K562 (cell line): ENCODE data around the gene TADA2A. TPM values are rescaled to one million over a fixed set of nuclear protein-coding genes. Genes with fewer than 3 reads are reported as not detected.

Experiments used
- ATF1 ChIP-seq, 2 experiments: fragments of 450-650 bp in 1 of 2; IDR thresholded peaks; 2 replicates each; pipeline ENCODE4 v1.6.1; 2016; ENCODE audit warnings: missing compliant biosample characterization in 1 of 2, missing genetic modification characterization in 1 of 2
- CTBP1 ChIP-seq: fragments of 450-650 bp; IDR thresholded peaks from 2 replicates; pipeline ENCODE4 v1.6.1; 2016; ENCODE audit warnings: borderline replicate concordance
- ERF ChIP-seq: fragments of 450-650 bp; formaldehyde crosslinking; IDR thresholded peaks from 2 replicates; pipeline ENCODE4 v1.4.0; 2020; ENCODE audit warnings: mild to moderate bottlenecking, mixed read lengths
- HNRNPK ChIP-seq: fragments of 200-400 bp; formaldehyde crosslinking; IDR thresholded peaks from one replicate; pipeline ENCODE4 v1.6.1; 2018; ENCODE audit warnings: mild to moderate bottlenecking, low read depth, low read length; ENCODE audit not compliant: poor library complexity, severe bottlenecking
- L3MBTL2 ChIP-seq: fragments of 450-650 bp; IDR thresholded peaks from 2 replicates; pipeline ENCODE4 v1.6.1; 2016; ENCODE audit warnings: mild to moderate bottlenecking, moderate library complexity
- MAZ ChIP-seq, 2 experiments: fragments of 450-650 bp in 1 of 2; sonication (generic) in 1 of 2; formaldehyde crosslinking; IDR thresholded peaks in 1 of 2; conservative IDR thresholded peaks in 1 of 2; 2 replicates each; pipeline versions ENCODE4 v1.4.0 to v1.5.0; 2020; ENCODE audit warnings: mild to moderate bottlenecking in 1 of 2, missing genetic modification reagents in 1 of 2
- MED1 ChIP-seq: sonication (generic); formaldehyde crosslinking; IDR thresholded peaks from 2 replicates; pipeline ENCODE4 v1.8.1; 2023; ENCODE audit warnings: missing genetic modification reagents, borderline replicate concordance
- PTRF ChIP-seq: fragments of 450-650 bp; IDR thresholded peaks from 2 replicates; pipeline ENCODE4 v1.6.1; 2016; ENCODE audit warnings: mild to moderate bottlenecking, missing genetic modification characterization, missing compliant biosample characterization
- STAG1 ChIP-seq: sonication (generic); formaldehyde crosslinking; IDR thresholded peaks from 2 replicates; pipeline ENCODE4 v1.5.0; 2020; ENCODE audit warnings: missing genetic modification reagents, borderline replicate concordance
- TRIM28 ChIP-seq: fragments of 450-650 bp; IDR thresholded peaks from 2 replicates; pipeline ENCODE4 v1.6.1; 2017
- XRCC3 ChIP-seq: fragments of 450-650 bp; IDR thresholded peaks from 2 replicates; pipeline ENCODE4 v1.6.1; 2017; ENCODE audit warnings: mild to moderate bottlenecking, moderate library complexity
- ZNF263 ChIP-seq: sonication (generic); formaldehyde crosslinking; IDR thresholded peaks from 2 replicates; pipeline ENCODE4 v1.8.0; 2022; ENCODE audit warnings: mild to moderate bottlenecking, missing genetic modification reagents, borderline replicate concordance
- ZNF79 ChIP-seq: fragments of 250-450 bp; sonication (Bioruptor Pico); IDR thresholded peaks from 2 replicates; pipeline ENCODE4 v1.4.0; 2020; ENCODE audit warnings: low read depth, mild to moderate bottlenecking, moderate library complexity
- polyA plus RNA-seq, 8 experiments: library from polyadenylated mRNA; depleted of rRNA in 4 of 8; stranded (reverse) in 5 of 8; unstranded in 3 of 8; fragments of >200 nt; fragmentation: Nextera tagmentation in 2 of 8; fragmentation: Illumina TruSeq in 1 of 8; extraction: Ambion mirVana in 2 of 8; extraction: Trizol in 1 of 8; gene quantifications; 2 replicates each; pipeline versions ENCODE4 v1.2.1 to v1.2.3, GENCODE V29; 2011 to 2014; ENCODE audit warnings: inconsistent platforms in 1 of 8, missing spikeins in 1 of 8
- total RNA-seq, 7 experiments: library from RNA; depleted of rRNA in 6 of 7; stranded (reverse); fragments of >200 nt in 6 of 7; fragmentation: Illumina TruSeq in 2 of 7; extraction: Trizol in 2 of 7; gene quantifications; 2 replicates each; pipeline versions ENCODE4 v1.2.1 to v1.2.3, GENCODE V29; 2011 to 2021; ENCODE audit warnings: low replicate concordance in 1 of 7
- TF ChIP-seq, protein P1 (sequence below): fragments of 450-650 bp; formaldehyde crosslinking; IDR thresholded peaks from 2 replicates; pipeline ENCODE4 v1.4.0; 2020; ENCODE audit warnings: mild to moderate bottlenecking, moderate library complexity
- TF ChIP-seq, protein P2 (sequence below): fragments of 450-650 bp; formaldehyde crosslinking; IDR thresholded peaks from 2 replicates; pipeline ENCODE4 v1.4.0; 2022; ENCODE audit warnings: missing genetic modification characterization
- TF ChIP-seq, protein P3 (sequence below): fragments of 450-650 bp; IDR thresholded peaks from 2 replicates; pipeline ENCODE4 v1.6.1; 2018; ENCODE audit warnings: mild to moderate bottlenecking, low read depth; ENCODE audit not compliant: partially characterized antibody
- TF ChIP-seq, protein P4 (sequence below): fragments of 250-450 bp; sonication (Bioruptor Pico); IDR thresholded peaks from 2 replicates; pipeline ENCODE4 v1.5.0; 2020; ENCODE audit warnings: mild to moderate bottlenecking, borderline replicate concordance
- TF ChIP-seq, protein P5 (sequence below): fragments of 250-450 bp; sonication (Bioruptor Pico); IDR thresholded peaks from 2 replicates; pipeline ENCODE4 v1.4.0; 2020

Gene TADA2A
- total and polyA plus RNA-seq, 9 of the 15 experiments (the other 6 are each of a cell fraction or from before 2014, with no cell fraction given), result 13.8 to 37.7 (median 25.0) TPM

DNA sequence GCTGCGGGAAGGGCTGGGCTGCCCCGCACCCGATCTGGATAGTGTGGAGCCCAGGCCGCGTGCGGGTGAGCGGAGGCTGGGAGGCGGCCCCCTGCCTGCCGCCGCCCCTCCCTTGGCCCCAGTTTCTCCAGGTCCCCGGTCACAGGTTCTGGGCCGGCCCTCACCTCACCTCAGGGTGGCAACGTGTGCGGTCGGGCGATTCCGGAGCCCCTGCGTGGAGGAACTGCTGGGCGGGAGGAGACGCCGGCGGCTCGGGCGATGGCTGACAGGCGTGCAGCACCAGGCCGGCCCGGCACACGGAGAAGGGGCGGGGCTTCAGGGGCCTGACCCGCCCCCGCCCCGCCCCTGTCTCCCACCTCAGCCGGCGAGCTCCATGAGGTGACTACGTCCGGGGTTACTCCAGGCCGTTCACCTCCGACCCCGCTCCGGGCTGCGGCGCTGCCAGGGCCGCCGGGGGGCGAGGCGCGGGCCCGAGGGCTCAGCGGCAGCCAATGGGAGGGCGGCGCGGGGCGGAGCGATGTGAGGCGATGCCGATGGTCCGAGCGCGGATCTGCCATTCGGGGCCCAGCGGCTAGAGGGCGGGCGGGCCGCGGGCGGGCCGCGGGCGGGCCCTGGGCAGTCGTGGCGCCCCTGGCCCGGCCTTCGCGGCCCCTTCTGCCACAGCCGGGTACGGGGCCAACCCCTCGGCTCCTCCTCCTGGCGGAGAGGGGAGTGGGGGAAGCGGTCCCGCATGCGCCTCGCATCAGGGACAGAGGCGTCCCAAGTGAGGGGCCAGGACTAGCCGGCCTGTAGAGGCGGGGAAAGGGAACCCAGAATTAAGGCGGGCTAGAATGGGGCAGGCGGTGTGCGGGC, 47.6 kb upstream of the TADA2A start (continued):
- TF ChIP-seq ZNF79 (CRISPR knock-in tag) (no peak), ATF1 (CRISPR knock-in tag; IDR thresholded peaks at IDR 0.05) (0 out of 2 replicates have a peak, but pooled peaks have one; percentile 6), ATF1 (tag; IDR thresholded peaks at IDR 0.05) (peak; percentile 52), TRIM28 (no peak), L3MBTL2 (no peak), CTBP1 (peak; percentile 92), MAZ (CRISPR knock-in tag; conservative IDR thresholded peaks at IDR 0.05 in 1 of 2, IDR thresholded peaks at IDR 0.05 in 1 of 2) (peak in 1 of 2 experiments; percentile 68; a peak in 3 of 4 replicates), MED1 (no peak), XRCC3 (no peak), STAG1 (CRISPR knock-in tag) (no peak), ZNF263 (CRISPR knock-in tag) (no peak), ERF (CRISPR knock-in tag) (0 out of 2 replicates have a peak, but pooled peaks have one; percentile 35), PTRF (tag) (no peak), HNRNPK (no peak)
- TF ChIP-seq, protein P1, sequence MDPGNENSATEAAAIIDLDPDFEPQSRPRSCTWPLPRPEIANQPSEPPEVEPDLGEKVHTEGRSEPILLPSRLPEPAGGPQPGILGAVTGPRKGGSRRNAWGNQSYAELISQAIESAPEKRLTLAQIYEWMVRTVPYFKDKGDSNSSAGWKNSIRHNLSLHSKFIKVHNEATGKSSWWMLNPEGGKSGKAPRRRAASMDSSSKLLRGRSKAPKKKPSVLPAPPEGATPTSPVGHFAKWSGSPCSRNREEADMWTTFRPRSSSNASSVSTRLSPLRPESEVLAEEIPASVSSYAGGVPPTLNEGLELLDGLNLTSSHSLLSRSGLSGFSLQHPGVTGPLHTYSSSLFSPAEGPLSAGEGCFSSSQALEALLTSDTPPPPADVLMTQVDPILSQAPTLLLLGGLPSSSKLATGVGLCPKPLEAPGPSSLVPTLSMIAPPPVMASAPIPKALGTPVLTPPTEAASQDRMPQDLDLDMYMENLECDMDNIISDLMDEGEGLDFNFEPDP (CRISPR knock-in tag), result no peak
- TF ChIP-seq, protein P2, sequence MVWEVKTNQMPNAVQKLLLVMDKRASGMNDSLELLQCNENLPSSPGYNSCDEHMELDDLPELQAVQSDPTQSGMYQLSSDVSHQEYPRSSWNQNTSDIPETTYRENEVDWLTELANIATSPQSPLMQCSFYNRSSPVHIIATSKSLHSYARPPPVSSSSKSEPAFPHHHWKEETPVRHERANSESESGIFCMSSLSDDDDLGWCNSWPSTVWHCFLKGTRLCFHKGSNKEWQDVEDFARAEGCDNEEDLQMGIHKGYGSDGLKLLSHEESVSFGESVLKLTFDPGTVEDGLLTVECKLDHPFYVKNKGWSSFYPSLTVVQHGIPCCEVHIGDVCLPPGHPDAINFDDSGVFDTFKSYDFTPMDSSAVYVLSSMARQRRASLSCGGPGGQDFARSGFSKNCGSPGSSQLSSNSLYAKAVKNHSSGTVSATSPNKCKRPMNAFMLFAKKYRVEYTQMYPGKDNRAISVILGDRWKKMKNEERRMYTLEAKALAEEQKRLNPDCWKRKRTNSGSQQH (CRISPR knock-in tag), result no peak
- TF ChIP-seq, protein P3, sequence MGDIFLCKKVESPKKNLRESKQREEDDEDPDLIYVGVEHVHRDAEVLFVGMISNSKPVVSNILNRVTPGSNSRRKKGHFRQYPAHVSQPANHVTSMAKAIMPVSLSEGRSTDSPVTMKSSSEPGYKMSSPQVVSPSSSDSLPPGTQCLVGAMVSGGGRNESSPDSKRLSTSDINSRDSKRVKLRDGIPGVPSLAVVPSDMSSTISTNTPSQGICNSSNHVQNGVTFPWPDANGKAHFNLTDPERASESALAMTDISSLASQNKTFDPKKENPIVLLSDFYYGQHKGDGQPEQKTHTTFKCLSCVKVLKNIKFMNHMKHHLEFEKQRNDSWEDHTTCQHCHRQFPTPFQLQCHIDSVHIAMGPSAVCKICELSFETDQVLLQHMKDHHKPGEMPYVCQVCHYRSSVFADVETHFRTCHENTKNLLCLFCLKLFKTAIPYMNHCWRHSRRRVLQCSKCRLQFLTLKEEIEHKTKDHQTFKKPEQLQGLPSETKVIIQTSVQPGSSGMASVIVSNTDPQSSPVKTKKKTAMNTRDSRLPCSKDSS, result no peak
- TF ChIP-seq, protein P4, sequence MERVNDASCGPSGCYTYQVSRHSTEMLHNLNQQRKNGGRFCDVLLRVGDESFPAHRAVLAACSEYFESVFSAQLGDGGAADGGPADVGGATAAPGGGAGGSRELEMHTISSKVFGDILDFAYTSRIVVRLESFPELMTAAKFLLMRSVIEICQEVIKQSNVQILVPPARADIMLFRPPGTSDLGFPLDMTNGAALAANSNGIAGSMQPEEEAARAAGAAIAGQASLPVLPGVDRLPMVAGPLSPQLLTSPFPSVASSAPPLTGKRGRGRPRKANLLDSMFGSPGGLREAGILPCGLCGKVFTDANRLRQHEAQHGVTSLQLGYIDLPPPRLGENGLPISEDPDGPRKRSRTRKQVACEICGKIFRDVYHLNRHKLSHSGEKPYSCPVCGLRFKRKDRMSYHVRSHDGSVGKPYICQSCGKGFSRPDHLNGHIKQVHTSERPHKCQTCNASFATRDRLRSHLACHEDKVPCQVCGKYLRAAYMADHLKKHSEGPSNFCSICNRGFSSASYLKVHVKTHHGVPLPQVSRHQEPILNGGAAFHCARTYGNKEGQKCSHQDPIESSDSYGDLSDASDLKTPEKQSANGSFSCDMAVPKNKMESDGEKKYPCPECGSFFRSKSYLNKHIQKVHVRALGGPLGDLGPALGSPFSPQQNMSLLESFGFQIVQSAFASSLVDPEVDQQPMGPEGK (CRISPR knock-in tag), result no peak
- TF ChIP-seq, protein P5, sequence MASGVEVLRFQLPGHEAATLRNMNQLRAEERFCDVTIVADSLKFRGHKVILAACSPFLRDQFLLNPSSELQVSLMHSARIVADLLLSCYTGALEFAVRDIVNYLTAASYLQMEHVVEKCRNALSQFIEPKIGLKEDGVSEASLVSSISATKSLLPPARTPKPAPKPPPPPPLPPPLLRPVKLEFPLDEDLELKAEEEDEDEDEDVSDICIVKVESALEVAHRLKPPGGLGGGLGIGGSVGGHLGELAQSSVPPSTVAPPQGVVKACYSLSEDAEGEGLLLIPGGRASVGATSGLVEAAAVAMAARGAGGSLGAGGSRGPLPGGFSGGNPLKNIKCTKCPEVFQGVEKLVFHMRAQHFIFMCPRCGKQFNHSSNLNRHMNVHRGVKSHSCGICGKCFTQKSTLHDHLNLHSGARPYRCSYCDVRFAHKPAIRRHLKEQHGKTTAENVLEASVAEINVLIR (CRISPR knock-in tag), result no peak
